DMS79 treated with DMSO at 0.1 percent for 48 hours (cell line): ENCODE results near the gene DESI1.
"Not testable (repeated sequence)": the region's sequence is repeated elsewhere in the genome, so short reads cannot be mapped to it uniquely, and the experiment has no call there.

Experiments used
- DNase-seq: peaks from one replicate; lab custom pipeline; 2025; lab: John Stamatoyannopoulos, UW

DESI1 gene

DNA sequence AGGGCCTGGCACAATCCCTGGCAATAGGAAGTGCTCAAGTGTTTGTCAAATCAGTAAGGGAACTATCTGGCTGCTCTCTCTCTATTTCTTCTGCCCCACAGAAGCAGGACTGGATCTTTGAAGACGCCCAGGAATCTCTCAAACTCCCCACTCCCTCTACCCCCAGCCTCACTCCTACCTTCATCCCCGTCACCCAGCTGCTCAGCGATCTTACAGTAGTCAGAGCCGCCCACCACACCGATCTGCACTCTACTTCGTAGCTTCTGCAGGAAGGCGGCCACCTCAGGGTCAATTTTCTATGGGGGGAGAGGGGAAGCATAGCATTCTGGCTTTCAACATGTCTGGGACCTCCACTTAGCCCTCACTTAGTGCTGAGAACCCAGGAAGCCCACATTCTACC, 34.9 kb downstream of the DESI1 start:
- no peak for DNase-seq

DNA sequence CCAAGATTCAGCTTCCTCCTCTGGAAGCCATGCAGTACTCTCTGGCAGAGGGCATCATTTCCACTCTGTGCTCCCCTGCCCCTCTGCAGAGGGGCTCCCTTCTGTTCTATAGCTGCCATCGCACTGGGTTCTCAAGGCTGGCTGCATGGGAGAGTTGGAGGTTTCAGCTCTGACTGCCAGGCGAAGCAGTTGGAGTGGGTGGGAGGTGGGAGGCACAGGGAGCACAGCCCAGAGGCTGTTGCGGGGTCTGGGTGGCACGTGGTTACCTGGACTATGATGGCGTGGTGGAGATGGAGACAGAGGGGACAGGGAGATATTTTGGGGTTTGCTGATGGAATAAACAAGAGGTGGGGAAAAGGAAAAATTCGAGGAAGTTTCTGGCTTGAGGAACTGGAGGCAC, 36.0 kb downstream of the DESI1 start:
- no peak for DNase-seq

DNA sequence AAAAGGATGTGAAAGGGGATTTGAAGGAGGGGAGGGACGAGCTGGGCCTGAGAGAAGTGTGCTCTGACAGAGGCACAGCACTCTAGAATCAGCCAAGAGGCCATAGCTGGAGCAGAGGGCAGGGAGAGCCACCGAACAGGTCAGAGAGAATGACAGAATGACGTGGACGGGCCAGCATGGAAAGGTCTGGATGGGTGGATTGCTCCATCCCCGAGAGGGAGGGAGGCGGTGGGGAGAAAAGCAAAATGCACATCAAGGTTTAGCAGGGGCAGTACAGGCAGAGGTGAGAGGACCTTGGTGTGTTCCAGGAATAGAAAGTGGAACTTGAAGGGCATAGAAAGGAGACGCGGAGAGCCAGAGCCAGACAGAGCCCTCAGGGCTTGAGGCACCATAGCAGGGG, 38.1 kb downstream of the DESI1 start:
- no peak for DNase-seq

DNA sequence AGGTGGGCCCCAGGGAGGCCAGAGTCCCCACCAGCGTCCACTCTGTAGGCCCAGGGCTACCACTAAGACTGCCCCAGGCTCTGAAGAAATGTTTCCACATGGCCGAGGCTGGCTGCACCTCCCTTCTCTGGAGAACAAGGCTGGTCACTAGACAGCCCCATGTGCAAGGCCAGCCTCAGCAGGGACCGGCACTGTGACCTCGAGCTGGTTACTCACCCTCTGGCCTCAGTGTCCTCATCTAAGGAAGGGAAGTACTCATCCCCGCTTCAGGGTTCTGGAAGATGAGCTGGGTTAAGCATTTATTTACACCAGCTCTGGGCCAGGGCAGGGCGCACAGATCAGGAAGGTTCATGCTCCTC, 40.9 kb downstream of the DESI1 start:
- DNase-seq, result no peak

DNA sequence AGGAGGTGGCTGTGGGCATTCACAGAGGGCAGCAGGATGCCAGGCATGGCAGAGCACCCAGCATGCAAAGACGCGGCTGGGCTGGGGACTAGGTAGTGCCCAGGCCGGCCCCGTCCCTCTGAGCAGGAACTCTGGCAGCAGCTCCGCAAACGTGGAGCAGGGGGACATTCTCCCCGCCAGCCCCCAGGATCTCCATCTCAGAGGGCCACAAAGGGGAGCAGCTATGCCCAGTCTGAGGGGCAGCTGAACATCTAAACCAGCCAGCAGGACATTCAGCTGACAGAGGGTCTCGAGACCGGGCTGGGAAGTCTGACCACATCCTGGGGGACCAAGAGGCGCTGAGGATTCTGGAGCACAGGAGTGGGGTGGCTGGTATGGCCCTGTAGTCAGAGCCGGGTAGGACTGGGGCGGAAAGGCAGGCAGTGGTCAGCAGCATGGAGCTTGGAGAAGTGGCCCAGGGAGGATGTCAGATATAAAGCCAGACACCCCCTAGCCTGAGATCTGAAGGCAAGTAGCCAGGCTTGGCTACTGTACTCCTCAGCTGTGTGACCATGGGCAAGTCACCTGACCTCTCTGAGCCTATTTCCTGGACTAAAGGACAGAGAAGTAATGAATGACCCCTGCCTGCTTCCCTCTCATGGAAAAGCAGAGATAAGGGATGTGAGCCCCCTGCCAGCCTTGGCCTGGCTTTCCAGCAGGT, 41.4 kb downstream of the DESI1 start:
- DNase-seq, result no peak

DNA sequence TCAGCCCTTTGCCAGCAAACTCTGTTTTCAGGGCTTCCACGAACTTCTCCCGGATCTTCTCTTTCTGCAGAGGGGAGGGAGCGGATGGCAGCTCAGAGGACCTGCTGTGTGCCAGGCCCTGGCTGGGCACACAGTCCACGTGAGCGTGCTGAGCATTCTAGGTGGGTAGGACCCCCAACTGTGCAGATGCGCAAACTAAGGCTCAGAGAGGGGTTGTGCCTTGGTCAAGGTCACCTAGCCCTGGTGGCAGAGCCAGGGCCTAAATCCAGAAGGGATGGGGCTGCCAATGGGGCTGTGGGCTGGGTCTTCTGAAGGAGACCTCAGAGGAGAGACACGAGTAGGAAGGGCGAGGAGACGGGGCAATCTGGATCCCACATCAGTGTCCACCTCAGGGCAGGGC, 42.0 kb downstream of the DESI1 start:
- DNase-seq, result no peak

DNA sequence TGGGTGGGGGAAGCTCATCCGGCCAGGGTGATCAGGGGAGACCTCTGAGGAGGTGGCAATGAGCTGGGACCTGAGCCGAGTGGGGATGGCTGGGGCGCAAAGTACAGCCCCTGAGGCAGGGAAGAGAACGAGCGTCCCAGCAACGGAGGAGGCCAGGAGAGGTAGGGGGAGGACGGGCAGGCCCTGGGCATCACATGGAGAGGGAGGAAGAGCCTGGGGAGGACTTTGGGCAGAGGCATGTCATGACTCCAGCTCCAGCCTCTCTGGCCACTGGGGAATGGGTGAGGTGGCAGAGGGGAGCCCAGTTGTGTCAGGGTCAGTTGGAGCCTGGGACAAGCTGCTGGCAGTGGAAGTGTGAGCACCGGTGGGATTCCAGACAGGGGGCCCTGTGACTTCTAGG, 42.7 kb downstream of the DESI1 start:
- no peak for DNase-seq

DNA sequence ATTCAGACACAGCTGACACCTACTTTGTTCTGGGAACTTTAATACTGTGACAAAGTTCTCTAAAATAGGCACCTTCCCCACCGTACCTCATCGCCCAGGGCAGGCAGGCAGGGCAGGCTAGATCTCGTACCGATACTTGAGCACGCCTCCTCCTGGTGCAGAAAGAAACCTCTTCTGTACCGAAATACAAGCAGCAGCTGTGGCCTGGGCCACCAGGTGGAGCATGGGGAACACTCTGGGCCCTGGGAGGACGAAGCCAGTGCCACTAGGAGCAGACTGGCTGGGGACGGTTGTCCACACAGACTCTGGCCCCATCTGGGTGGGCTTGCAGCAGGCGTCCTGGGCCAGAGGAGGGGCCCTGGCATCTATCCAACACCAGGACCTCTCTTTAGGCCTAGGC, 44.0 kb downstream of the DESI1 start:
- DNase-seq, result no peak

DNA sequence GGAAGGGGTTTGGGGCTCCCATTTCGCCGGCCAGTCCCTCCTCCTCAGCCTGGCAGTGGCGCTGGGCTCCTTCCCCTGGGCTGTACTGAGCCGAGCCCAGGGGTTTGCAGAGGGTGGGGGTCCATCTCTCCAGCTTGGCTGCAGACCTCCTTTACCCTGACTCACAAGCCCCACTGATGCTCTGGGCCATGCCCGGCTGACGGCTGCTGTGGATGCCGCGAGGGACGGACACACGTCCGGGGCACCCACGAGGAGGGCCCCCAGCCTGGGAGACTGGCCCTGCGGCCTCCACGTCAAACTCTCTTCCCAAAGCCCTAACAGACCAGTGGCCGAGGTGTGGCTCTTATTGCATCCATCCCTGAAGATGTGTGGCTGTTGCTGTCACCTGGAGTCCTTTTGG, 45.3 kb downstream of the DESI1 start:
- DNase-seq, result no peak

DNA sequence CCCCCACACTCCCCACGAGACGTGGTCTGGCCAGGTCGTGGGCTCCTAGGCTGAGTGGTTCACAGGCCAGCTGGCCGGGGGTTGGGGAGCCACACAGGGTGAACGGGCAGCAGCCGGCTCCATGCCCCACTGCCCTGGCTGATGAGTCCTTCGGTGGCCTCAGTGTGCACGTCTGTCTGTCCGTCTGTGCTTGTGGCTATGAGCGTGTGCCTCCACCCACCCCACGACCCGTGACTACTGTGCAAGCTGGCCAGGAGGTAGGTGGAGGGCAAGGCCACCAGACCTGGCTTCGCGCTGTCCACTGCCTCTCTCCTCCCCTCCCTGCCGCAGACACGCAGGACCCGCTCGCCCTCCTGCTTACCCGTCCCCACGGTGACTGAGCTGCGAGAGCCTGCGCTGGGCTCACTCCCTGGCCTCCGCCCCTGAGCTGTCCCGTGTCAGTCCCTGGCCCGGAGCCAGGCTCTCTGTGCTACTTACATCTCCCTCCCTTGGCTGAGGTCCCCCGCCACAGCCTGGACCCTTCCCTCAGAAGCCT, 45.9 kb downstream of the DESI1 start:
- no peak for DNase-seq

DNA sequence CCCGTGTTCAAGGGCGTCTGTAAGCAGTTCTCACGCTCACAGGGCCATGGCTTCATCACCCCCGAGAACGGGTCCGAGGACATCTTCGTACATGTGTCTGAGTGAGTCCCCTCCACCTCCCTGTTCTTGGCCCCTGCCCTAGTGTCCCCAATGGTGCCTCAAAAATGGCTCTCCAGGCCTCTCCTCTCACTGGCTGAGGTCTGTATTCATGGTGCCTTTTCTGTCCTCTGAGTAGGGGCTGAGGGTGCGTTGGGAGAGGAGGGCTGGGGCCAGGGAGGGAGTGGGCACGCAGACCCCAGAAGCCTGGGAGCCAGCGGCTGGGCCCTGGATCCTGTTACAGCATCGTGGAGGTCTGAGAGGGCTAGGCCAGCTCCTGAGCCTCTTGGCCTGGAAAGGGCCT, 47.2 kb downstream of the DESI1 start:
- no peak for DNase-seq

DNA sequence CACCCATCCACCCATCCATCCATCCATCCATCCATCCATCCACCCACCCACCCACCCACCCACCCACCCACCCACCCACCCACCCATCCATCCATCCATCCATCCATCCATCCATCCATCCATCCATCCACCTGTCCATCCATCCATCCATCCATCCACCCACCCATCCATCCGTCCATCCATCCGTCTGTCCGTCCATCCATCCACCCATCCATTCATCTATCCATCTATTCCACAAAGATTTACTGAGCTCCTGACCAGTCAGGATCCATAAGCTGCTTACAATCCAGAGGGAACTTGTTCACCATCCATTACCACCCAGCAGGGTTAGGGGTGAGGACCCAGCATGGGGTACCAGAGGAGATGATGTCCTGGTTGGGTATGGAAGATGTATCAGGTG, 48.5 kb downstream of the DESI1 start:
- not testable (repeated sequence) for DNase-seq

DNA sequence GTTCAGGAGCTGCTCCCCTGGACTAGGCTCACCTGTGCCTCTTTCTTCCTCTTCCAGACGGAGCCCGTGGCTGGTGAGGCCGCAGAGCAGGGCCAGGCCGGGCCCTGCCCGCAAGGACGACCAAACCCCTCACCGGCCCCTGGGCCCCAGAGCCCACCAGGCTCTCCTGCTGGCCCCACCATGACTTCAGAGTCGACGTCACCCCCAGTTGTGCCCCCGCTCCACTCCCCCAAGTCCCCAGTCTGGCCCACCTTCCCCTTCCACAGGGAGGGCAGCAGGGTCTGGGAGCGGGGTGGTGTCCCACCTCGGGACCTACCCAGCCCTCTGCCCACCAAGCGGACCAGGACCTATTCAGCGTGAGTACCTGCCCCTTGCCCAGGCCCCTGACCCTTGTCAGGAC, 49.1 kb downstream of the DESI1 start:
- DNase-seq, result no peak

DNA sequence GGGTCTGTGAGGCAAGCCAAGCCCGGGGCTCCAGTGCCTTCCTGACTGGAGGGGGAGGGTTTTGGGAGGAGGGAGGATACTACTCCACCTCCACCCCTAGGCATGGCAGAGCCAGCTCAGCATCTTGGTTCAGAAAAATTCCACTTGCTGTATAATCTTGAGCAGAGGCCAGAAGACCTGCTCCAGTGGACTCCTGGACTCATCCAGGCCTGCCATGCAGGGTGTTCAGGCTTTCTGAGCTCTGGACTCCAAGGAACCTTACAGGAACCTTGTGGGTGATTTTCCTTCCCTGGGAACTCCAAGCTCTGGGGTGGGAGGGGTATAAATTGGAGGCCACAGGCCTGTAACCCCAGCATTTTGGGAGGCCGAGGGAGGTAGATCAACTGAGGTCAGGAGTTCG, 50.6 kb downstream of the DESI1 start:
- no peak for DNase-seq

DNA sequence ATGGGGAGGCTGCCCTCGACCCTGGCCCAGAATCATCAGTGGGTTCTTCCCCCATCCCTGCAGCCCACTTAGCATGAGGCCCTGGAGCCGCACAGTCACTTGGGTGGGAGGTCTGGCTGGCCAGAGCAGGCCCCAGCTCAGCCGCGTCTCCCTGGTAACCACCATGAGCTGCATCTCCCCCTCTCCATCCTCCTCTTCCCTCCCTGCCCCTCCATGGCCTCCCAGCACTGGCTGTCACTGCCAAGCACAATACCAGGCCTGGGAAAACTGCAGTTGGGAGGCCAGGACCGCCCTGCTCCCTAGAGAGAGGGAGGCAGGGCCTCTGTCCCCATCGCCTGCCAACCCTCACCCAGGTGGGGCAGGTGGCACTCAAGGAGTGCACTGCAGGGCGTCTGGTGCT, 52.0 kb downstream of the DESI1 start:
- DNase-seq, result no peak

DNA sequence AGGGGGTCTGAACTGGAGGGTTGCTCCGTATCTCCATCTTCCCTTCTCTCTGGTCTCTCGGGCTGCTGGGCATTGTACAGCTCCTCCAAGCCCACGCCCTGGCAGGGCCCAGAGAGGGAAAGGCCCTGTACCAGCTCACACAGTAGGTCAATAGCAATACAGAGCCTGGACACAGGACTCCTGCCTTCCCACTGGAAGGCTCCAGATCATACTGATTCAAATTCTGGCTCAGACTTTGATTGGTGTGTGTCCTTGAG, 53.4 kb downstream of the DESI1 start:
- DNase-seq, result no peak

DNA sequence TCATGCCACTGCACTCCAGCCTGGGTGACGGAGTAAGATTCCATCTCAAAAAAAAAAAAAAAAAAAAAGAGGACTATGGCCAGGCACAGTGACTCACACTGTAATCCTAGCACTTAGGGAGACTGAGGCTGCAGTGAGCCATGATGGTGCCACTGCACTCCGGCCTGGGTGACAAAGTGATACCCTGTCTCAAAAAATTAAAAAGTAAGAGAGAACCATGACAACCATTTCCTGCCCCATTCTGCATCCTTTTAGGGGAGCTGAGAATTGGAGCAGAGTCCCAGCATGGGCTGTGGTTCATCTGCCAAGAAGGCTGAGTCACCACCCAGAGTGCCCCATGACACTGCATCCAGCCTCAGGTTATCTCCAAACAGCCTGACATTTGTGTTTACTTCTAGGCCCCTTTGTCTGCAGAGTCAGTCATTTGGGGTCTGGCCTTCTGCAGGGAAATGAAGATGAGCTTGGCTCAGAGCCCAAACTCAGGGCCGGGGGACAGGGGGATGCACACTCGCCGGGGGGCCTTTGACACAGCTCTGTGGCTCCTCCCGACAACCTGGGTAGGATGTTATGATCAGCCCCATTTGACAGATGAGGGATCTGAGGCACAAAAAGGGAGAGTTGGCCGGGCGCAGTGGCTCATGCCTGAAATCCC, 55.3 kb downstream of the DESI1 start:
- no peak for DNase-seq

DNA sequence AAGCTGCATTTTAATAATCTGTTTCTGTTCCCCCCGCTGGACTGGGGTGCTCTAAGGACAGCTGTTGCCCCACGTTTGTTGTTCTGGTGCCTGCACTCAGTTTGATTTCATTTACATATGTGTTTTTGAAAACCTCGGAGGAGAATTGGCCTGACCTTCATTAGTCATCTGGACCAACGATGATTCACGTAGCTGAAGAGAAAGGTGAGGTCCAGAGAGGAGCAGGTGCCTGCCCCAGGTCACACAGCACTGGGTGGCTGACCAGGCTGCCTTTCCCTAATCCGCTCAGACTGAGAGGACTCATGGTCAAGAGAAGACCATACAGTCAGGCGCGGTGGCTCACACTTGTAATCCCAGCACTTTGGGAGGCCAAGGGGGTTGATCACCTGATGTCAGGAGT, 56.3 kb downstream of the DESI1 start:
- no peak for DNase-seq

DNA sequence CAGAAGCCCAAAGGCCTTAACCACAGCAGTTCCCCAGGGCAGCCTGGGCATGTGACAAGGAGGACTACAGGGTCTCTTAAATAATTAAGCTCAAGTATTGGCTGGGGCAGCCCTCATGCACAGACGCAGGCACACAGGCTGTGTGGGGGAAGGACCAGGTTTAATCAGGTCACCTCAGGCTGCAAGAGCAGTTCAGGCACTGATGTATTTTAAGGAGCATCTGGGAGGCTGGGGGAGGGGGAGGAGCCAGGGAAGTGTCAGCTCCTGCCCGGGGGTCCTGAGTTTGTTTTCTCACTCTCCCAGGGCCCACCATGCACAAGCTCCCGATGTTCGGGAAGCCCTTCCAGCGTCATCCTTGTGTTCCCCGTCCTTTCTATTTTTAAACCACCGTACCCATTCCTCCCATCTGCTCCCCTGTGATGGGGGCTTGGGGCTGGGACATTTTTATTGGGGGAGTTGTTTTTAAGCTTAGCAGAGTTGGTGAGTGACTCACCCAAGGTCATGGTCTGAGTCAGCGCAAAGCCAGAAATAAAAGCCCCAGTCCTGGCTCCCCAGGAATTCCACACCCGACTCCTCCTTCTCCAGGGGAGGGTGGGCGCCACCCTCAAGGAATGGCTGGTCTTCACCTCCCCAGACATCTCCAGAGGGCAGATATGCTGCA, 57.7 kb downstream of the DESI1 start:
- no peak for DNase-seq

DNA sequence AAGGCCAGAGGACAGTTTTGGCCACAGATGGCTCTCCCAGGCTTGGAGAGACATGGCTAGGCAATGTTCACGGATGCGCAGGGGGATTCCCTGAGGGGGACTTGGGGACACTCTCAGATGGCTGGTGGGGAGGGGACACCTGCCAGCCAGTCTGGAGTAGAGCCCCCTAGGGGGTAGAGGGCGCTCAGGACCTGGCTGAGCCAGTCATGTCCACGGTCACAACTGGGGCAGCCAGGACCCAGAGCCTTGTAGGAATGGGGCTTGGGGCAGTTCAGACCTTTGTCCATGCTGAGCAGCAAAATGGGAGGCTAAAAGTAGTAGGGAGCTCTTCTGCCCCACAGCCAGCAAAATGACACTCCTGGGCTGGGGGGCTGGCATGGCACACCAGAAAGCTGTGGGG, 58.4 kb downstream of the DESI1 start:
- no peak for DNase-seq

DNA sequence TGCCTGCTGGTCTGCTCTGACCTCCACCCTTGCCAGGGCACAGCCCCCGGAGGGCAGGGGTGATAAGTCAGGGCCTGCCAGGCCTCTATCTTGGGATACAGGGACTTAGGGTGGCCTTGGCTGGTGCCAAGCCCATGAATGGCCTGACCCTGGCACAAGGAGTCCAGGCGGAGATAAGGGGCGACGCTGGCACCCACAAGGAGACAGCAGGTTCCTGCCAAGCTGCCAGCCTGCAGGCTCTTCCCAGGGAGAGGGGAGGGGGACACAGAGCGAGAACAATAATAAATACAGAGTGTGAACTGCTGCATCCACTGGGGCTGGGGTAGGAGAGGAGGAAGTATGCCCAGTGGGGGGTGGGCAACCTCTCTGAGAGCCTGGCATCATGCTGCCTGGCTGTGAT, 59.1 kb downstream of the DESI1 start:
- DNase-seq, result no peak

DNA sequence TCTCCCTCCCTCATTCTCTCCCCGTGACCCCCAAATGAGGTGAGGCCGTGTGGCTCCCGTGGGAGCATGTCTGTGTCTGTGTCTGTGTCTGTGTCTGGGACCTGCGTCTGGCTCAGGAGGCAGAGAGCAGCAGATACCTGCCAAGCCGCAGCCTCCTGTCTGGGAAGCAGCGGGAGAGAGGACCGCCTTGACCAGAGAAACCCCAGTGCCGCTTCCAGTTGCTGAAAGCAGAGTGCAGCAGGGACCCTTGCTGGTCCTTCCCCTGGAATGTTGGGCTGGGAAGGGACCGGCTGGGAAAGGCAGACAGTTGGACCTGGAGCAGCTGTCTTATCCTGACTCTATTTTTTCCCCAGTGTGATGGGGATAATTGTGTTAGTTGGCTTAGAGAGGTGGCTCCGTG, 59.5 kb downstream of the DESI1 start:
- no peak for DNase-seq

DNA sequence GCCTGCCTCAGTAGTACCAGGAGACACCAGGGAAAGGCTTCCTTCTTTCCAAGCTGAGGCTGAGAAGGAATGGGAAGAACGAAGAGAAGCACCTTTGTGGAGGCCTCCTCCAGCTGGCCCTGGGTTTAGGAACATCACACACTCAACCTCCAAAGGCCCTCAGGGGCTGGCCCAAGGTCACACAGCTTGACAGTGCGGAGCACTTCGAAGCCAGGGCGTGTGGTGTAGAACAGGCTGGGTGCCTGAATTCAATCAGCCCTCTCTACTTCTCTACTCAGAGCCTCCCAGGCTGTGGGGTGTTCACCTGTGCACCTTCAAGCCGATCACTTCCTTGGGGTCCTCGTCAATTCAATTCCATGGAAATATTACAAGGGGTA, 60.8 kb downstream of the DESI1 start:
- DNase-seq, result no peak

DNA sequence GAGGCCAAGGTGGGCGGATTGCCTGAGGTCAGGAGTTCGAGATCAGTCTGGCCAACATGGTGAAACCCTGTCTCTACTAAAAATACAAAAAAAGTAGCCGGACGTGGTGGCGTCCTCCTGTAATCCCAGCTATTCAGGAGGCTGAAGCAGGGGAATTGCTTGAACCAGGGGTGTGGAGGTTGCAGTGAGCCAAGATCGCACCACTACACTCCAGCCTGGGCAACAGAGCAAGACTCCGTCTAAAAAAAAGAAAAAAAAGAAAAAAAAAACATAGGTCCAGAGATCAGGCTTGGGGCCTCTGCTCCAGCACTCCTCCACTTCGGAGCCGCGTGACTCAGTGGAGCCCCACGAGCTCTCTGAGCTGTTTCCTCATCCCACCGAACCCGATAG, 62.6 kb downstream of the DESI1 start:
- DNase-seq, result not testable (repeated sequence)
